ENCODE data around the gene TICRR. TPM values are rescaled to one million over a fixed set of nuclear protein-coding genes. Genes with fewer than 3 reads are reported as not detected.
"Not testable (repeated sequence)": the region's sequence is repeated elsewhere in the genome, so short reads cannot be mapped to it uniquely, and the experiment has no call there.

Gene TICRR
- total and polyA plus RNA-seq, 4 experiments from 2014 or later = 0.07 to 0.14 (median 0.12) TPM; not detected in 1

GRCh38 chr15:89533861-89534544 is 41.3 kb upstream of the TICRR start:
- H3K4me3 ChIP-seq (ENCODE audit: low read length in 2 of 2) = no peak overlapping the region
- no peaks in the 10 kb centered on the region for H3K9me3 ChIP-seq (ENCODE audit: control insufficient read depth in 1 of 2, low read length in 2 of 2)
- H3K27me3 ChIP-seq (ENCODE audit: insufficient read depth, low read length) = no peaks in the 10 kb centered on the region
- H3K36me3 ChIP-seq (ENCODE audit: insufficient read depth, low read length) = no peaks in the 10 kb centered on the region
- DNase-seq = no peak
- peaks cover 8 to 9% of the 10 kb centered on the region in 2 donors for H3K27me3 Mint-ChIP-seq
- H3K4me1 ChIP-seq (ENCODE audit: insufficient read depth, low read length) = no peaks in the 10 kb centered on the region
- H3K9me3 Mint-ChIP-seq = peaks cover 0 to 26% (median 14%) of the 10 kb centered on the region in 8 donors
- no peak overlapping the region for H3K4me3 Mint-ChIP-seq
- ChIA-PET POLR2A (ENCODE audit: partially characterized antibody) (no interaction called here), CTCF (ENCODE audit: partially characterized antibody) (no interaction called here)
- intact Hi-C loops (cut with micrococcal nuclease) = no loop called here
- H3K27ac Mint-ChIP-seq = no peak overlapping the region
- peaks cover 0 to 6% of the 10 kb centered on the region in 2 donors for H3K36me3 Mint-ChIP-seq
- no peaks in the 10 kb centered on the region for H3K4me1 Mint-ChIP-seq
- no peak overlapping the region for H3K27ac ChIP-seq (ENCODE audit: low read depth, low read length)

- DNase-seq = no peak
- ChIA-PET CTCF (ENCODE audit: partially characterized antibody) (no interaction called here), POLR2A (ENCODE audit: partially characterized antibody) (no interaction called here)
- intact Hi-C loops (cut with micrococcal nuclease) = no loop called here
- Mint-ChIP-seq H3K27me3 (peaks cover 15 to 20% of the 10 kb centered on the region in 2 donors), H3K27ac (no peak overlapping the region), H3K36me3 (peaks cover 0 to 6% of the 10 kb centered on the region in 2 donors), H3K4me1 (no peaks in the 10 kb centered on the region), H3K9me3 (peaks cover 0 to 28% (median 15%) of the 10 kb centered on the region in 8 donors), H3K4me3 (no peak overlapping the region)
- no peaks in the 10 kb centered on the region for H3K4me1 ChIP-seq (ENCODE audit: insufficient read depth, low read length)
- no peaks in the 10 kb centered on the region for H3K36me3 ChIP-seq (ENCODE audit: insufficient read depth, low read length)
- no peaks in the 10 kb centered on the region for H3K9me3 ChIP-seq (ENCODE audit: control insufficient read depth in 1 of 2, low read length in 2 of 2)
- no peak overlapping the region for H3K4me3 ChIP-seq (ENCODE audit: low read length in 2 of 2)
- H3K27ac ChIP-seq (ENCODE audit: low read depth, low read length) = no peak overlapping the region
- no peaks in the 10 kb centered on the region for H3K27me3 ChIP-seq (ENCODE audit: insufficient read depth, low read length)
Measured at GRCh38 chr15:89539027-89539426, 36.2 kb upstream of the TICRR start.

- ChIA-PET CTCF (ENCODE audit: partially characterized antibody) (no interaction called here), POLR2A (ENCODE audit: partially characterized antibody) (no interaction called here)
- no peak for DNase-seq
- Histone ChIP-seq H3K9me3 (ENCODE audit: control insufficient read depth in 1 of 2, low read length in 2 of 2) (no peaks in the 10 kb centered on the region), H3K4me3 (ENCODE audit: low read length in 2 of 2) (no peak overlapping the region), H3K27ac (ENCODE audit: low read depth, low read length) (no peak overlapping the region), H3K4me1 (ENCODE audit: insufficient read depth, low read length) (no peaks in the 10 kb centered on the region), H3K36me3 (ENCODE audit: insufficient read depth, low read length) (no peaks in the 10 kb centered on the region), H3K27me3 (ENCODE audit: insufficient read depth, low read length) (no peaks in the 10 kb centered on the region)
- intact Hi-C loops (cut with micrococcal nuclease) = no loop called here
- Mint-ChIP-seq H3K4me1 (no peaks in the 10 kb centered on the region), H3K9me3 (peaks cover 0 to 15% (median 12%) of the 10 kb centered on the region in 8 donors), H3K4me3 (no peak overlapping the region), H3K36me3 (peaks cover 0 to 6% of the 10 kb centered on the region in 2 donors), H3K27ac (no peak overlapping the region), H3K27me3 (peaks cover 14 to 21% of the 10 kb centered on the region in 2 donors)
Measured at GRCh38 chr15:89542369-89542768, 32.9 kb upstream of the TICRR start.

DNA sequence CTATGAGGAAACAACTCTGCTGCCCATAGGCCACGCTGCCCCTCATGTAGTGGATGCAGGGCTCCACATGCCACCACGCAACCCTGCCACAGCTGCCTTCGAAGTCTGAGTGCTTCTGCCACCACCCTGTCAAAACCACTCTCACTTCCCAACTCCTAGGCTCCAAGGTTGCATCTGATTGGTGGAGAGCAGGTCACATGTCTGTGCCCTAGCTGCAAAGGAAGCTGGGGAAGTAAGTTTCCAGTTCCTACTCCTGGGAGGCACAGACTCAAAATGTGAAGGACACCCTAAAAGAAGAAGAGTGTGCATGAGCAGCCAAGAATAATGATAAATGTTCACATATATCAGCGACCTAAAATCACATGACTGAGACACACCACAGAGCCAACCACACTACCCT is 31.9 kb upstream of the TICRR start:
- POLR2A ChIA-PET (ENCODE audit: partially characterized antibody) = no interaction called here
- Histone ChIP-seq H3K27ac (ENCODE audit: low read depth, low read length) (no peak overlapping the region), H3K4me1 (ENCODE audit: insufficient read depth, low read length) (no peaks in the 10 kb centered on the region), H3K9me3 (ENCODE audit: control insufficient read depth in 1 of 2, low read length in 2 of 2) (no peaks in the 10 kb centered on the region), H3K4me3 (ENCODE audit: low read length in 2 of 2) (no peak overlapping the region), H3K36me3 (ENCODE audit: insufficient read depth, low read length) (no peaks in the 10 kb centered on the region), H3K27me3 (ENCODE audit: insufficient read depth, low read length) (no peaks in the 10 kb centered on the region)
- CTCF ChIA-PET (ENCODE audit: partially characterized antibody) = no interaction called here
- no peaks in the 10 kb centered on the region for H3K4me1 Mint-ChIP-seq
- H3K9me3 Mint-ChIP-seq = peaks cover 0 to 8% (median 3%) of the 10 kb centered on the region in 8 donors
- H3K36me3 Mint-ChIP-seq = no peaks in the 10 kb centered on the region
- no peak for DNase-seq
- no peak overlapping the region for H3K27ac Mint-ChIP-seq
- intact Hi-C loops (cut with micrococcal nuclease) = no loop called here
- H3K4me3 Mint-ChIP-seq = no peak overlapping the region
- H3K27me3 Mint-ChIP-seq = peaks cover 14 to 19% of the 10 kb centered on the region in 2 donors

- H3K36me3 ChIP-seq (ENCODE audit: insufficient read depth, low read length); intact Hi-C loops (cut with micrococcal nuclease); H3K27ac ChIP-seq (ENCODE audit: low read depth, low read length); H3K4me3 Mint-ChIP-seq; POLR2A ChIA-PET (ENCODE audit: partially characterized antibody); H3K9me3 Mint-ChIP-seq; H3K9me3 ChIP-seq (ENCODE audit: control insufficient read depth in 1 of 2, low read length in 2 of 2); H3K4me1 ChIP-seq (ENCODE audit: insufficient read depth, low read length); H3K4me3 ChIP-seq (ENCODE audit: low read length in 2 of 2); H3K27ac Mint-ChIP-seq; H3K27me3 ChIP-seq (ENCODE audit: insufficient read depth, low read length); H3K36me3 Mint-ChIP-seq; DNase-seq; H3K4me1 Mint-ChIP-seq: not testable (repeated sequence)
- CTCF ChIA-PET (ENCODE audit: partially characterized antibody) = interaction anchor here (2.3 kb wide), 1 partner anchor 12 kb away, joined by 8 read pairs; no protein-coding TSS in a partner anchor
- peaks cover 11 to 14% of the 10 kb centered on the region in 2 donors for H3K27me3 Mint-ChIP-seq
Measured at GRCh38 chr15:89549138-89549537, 26.1 kb upstream of the TICRR start.

DNA sequence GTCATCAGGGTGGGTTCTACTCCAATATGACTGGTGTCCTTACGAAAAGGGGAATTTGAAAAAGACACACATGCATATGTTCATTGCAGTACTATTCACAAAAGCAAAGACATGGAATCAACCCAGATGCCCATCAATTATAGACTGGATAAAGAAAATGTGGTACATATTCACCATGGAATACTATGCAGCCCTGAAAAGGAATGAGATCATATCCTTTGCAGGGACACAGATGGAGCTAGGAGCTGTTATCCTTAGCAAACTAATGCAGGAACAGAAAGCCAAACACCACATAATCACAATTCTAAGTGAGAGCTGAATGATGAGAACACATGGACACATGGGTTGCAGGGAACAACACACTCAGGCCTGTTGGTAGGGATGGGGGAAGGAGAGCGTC is 24.8 kb upstream of the TICRR start:
- DNase-seq = no peak
- no peaks in the 10 kb centered on the region for H3K36me3 ChIP-seq (ENCODE audit: insufficient read depth, low read length)
- intact Hi-C loops (cut with micrococcal nuclease) = no loop called here
- no peaks in the 10 kb centered on the region for H3K9me3 ChIP-seq (ENCODE audit: control insufficient read depth in 1 of 2, low read length in 2 of 2)
- no peaks in the 10 kb centered on the region for H3K27me3 ChIP-seq (ENCODE audit: insufficient read depth, low read length)
- no peak overlapping the region for H3K4me3 ChIP-seq (ENCODE audit: low read length in 2 of 2)
- Mint-ChIP-seq H3K36me3 (no peaks in the 10 kb centered on the region), H3K9me3 (peaks cover 0 to 9% (median 0%) of the 10 kb centered on the region in 8 donors), H3K4me1 (no peaks in the 10 kb centered on the region), H3K27ac (peak overlapping the region in 1 of 7 donors; percentile 37), H3K4me3 (no peak overlapping the region), H3K27me3 (peaks cover 12 to 14% of the 10 kb centered on the region in 2 donors)
- ChIA-PET POLR2A (ENCODE audit: partially characterized antibody) (no interaction called here), CTCF (ENCODE audit: partially characterized antibody) (interaction anchor here (2.3 kb wide), 1 partner anchor 10 kb away, joined by 8 read pairs; no protein-coding TSS in a partner anchor)
- no peaks in the 10 kb centered on the region for H3K4me1 ChIP-seq (ENCODE audit: insufficient read depth, low read length)
- H3K27ac ChIP-seq (ENCODE audit: low read depth, low read length) = no peak overlapping the region

GRCh38 chr15:89551550-89551949 is 23.7 kb upstream of the TICRR start:
- DNase-seq = no peak
- no peaks in the 10 kb centered on the region for H3K4me1 Mint-ChIP-seq
- H3K27ac Mint-ChIP-seq = no peak overlapping the region
- H3K4me3 Mint-ChIP-seq = no peak overlapping the region
- H3K36me3 ChIP-seq (ENCODE audit: insufficient read depth, low read length) = no peaks in the 10 kb centered on the region
- intact Hi-C loops (cut with micrococcal nuclease) = no loop called here
- H3K27me3 Mint-ChIP-seq = peaks cover 10 to 13% of the 10 kb centered on the region in 2 donors
- peaks cover 0 to 9% (median 0%) of the 10 kb centered on the region in 8 donors for H3K9me3 Mint-ChIP-seq
- no peaks in the 10 kb centered on the region for H3K9me3 ChIP-seq (ENCODE audit: control insufficient read depth in 1 of 2, low read length in 2 of 2)
- no peaks in the 10 kb centered on the region for H3K4me1 ChIP-seq (ENCODE audit: insufficient read depth, low read length)
- H3K27ac ChIP-seq (ENCODE audit: low read depth, low read length) = no peak overlapping the region
- ChIA-PET CTCF (ENCODE audit: partially characterized antibody) (interaction anchor here (2.3 kb wide), 1 partner anchor 9 kb away, joined by 8 read pairs; no protein-coding TSS in a partner anchor), POLR2A (ENCODE audit: partially characterized antibody) (no interaction called here)
- no peaks in the 10 kb centered on the region for H3K36me3 Mint-ChIP-seq
- no peaks in the 10 kb centered on the region for H3K27me3 ChIP-seq (ENCODE audit: insufficient read depth, low read length)
- H3K4me3 ChIP-seq (ENCODE audit: low read length in 2 of 2) = no peak overlapping the region
